HUDEP-2 (cell line): ENCODE measurements around the gene RBBP5.
A peak's percentile ranks its signal among the peaks of the same experiment; 100 is the strongest.

Experiments
- DNase-seq, 76 experiments: peaks; one replicate each; lab custom pipeline; 2025; ENCODE audit not compliant: unreplicated experiment in 76 of 76; lab: John Stamatoyannopoulos, UW

RBBP5 gene

GRCh38 chr1:205075642-205076155 is 46.1 kb downstream of the RBBP5 start:
- no peak for DNase-seq

GRCh38 chr1:205074513-205074912 is 47.3 kb downstream of the RBBP5 start:
- no peak for DNase-seq

DNA sequence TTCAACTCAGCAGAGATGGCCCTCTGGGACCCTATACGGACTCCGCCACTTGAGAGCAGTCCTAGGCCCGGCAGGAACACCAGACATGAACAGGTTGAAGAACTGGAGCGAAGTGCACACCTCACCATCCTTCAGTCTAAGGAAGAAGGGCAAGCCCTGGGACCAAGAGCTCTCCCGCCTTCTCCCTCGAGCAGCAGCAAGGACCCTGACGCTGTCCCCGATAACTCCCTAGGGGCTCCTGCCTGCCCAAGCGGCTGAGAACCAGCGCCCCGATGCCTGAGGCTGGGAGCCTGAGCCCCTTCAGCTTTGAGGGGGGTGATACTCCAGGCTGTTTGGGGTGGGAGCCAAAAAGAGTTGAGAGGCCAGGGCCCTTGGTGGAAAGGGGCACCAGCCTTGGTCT is 47.7 kb downstream of the RBBP5 start:
- no peak for DNase-seq

DNA sequence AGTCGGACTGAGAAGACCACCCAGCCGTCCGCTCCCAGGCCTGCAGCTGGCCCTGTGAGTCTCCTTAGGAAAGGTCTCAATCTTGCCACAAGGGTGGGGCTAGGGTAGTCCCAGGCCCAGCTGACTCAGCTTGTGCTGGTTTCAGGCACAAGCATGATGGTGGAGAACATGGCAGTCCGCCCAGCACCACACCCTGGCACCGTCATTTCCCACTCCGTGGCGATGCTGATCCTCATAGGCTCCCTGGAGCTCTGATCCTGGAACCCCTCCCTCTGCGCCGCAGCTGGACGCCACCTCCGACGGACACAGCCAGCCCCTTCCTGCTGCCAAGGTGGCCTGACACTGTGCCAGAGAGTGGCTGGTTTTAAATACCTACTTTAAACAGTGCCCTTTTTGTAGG is 48.3 kb downstream of the RBBP5 start:
- DNase-seq, result peak in 46 of 76 experiments; percentile 4 to 69 (median 36)

- DNase-seq, result no peak
Measured at GRCh38 chr1:205072881-205073280, 48.9 kb downstream of the RBBP5 start.

DNA sequence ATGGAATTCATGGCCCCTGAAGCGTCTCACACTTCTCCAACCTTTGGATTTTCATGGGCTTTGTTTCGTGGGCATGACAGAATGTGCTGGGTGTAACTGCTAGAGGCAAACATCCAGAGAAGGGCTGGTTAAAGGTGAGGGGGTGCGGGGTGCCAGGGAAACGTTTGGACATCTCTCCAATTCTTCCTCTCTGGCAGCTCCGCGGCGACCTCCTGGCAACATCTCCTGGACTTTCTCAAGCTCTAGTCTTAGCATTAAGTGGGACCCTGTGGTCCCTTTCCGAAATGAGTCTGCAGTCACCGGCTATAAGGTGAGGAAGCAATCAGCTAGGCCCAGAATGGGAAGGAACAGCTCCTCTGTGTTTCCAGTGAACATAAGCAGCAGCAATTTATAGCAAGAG is 49.5 kb downstream of the RBBP5 start:
- DNase-seq, result no peak

DNA sequence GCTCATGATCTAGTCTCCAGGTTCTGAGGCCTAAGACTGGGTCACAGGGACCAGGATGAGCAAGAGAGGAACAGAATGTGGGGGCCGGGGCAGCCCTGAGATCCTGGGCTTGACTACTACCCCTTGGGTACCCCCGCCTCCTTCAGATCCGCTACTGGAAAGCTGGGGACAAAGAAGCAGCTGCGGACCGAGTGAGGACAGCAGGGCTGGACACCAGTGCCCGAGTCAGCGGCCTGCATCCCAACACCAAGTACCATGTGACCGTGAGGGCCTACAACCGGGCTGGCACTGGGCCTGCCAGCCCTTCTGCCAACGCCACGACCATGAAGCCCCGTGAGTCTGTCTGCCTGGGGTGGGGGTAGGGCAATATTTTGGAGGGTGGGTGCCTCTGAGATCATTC is 50.0 kb downstream of the RBBP5 start:
- DNase-seq, result no peak

GRCh38 chr1:205071028-205071409 is 50.8 kb downstream of the RBBP5 start:
- no peak for DNase-seq

DNA sequence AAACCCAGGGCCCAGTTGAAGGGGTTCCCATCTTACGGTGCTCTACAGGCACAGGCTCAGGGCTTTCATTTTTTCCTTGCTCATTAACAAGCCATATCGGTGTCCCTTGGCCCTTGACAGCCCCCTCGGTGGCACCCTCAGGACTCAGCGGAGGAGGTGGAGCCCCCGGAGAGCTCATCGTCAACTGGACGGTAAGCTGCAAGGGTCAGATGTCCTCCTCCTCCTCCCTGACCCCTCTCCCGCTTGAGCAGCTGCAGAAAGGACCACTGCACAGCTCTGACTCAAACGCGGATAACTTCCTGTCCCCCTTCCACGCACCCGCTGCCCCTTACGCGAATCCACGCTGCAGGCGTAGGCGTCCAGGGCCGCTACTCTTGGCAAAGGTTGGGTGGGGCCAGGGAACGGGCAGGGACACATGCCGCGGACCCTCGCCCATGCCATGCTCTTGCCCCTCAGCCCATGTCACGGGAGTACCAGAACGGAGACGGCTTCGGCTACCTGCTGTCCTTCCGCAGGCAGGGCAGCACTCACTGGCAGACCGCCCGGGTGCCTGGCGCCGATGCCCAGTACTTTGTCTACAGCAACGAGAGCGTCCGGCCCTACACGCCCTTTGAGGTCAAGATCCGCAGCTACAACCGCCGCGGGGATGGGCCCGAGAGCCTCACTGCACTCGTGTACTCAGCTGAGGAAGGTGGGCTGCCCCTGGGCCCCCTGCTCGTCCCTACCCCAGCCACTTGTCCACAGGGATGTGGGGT is 52.2 kb downstream of the RBBP5 start:
- DNase-seq, result no peak

- DNase-seq, result no peak
Measured at GRCh38 chr1:205068457-205069040, 53.2 kb downstream of the RBBP5 start.

GRCh38 chr1:205068001-205068400 is 53.8 kb downstream of the RBBP5 start:
- DNase-seq, result no peak

DNA sequence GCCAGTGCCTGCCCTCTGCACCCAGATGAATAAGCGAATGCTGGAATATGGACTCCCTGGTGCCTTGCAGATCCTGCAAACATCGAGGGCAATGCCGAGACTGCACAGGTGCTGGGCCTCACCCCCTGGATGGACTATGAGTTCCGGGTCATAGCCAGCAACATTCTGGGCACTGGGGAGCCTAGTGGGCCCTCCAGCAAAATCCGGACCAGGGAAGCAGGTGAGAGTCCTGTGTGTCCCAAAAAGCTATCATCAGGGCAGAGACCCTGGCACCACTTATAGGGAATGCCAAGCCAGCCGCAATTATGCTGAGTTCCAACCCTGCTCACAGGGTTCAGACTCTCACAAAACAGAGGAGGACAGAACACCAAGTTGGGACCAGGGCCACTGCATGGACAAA is 54.7 kb downstream of the RBBP5 start:
- DNase-seq, result no peak

GRCh38 chr1:205066141-205066818 is 55.5 kb downstream of the RBBP5 start:
- DNase-seq, result peak in 66 of 76 experiments; percentile 7 to 80 (median 56)

DNA sequence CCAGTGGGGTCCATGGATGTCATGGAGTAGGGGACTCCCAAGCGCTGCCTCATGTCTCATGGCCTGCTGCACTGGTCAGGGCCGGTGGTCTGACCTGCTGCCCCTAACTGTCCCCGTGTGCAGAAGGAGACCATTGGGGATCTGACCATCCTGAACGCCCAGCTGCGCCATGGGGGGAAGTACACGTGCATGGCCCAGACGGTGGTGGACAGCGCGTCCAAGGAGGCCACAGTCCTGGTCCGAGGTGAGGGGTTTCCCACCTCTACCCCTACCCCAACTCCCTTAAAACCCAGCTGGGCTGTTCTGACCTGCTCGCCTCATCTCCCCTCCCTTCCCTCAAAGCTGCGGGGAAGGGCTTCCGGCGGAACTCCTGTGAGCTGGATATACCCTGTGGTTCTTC is 56.1 kb downstream of the RBBP5 start:
- DNase-seq, result no peak

DNA sequence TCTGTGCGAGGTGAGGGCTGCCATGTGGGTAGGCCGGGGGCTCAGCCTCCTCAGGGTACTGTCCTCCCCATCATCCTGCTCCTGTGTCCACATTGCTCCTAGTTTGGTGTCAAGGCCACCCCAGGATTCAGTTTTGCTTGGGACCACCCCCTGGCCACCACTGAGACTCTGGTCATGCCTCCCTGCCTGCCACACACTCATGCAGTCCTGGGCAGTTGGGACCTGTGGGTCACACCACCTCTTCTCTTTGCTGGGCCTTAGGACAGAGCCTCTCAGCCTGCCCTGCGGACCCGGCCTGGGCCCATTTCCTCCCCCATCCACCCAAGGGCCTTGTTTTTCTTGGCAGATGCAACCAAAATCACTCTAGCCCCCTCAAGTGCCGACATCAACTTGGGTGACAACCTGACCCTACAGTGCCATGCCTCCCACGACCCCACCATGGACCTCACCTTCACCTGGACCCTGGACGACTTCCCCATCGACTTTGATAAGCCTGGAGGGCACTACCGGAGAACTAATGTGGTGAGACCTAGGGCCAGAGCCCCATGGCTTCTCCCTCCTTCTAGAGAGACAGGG is 56.9 kb downstream of the RBBP5 start:
- no peak for DNase-seq

DNA sequence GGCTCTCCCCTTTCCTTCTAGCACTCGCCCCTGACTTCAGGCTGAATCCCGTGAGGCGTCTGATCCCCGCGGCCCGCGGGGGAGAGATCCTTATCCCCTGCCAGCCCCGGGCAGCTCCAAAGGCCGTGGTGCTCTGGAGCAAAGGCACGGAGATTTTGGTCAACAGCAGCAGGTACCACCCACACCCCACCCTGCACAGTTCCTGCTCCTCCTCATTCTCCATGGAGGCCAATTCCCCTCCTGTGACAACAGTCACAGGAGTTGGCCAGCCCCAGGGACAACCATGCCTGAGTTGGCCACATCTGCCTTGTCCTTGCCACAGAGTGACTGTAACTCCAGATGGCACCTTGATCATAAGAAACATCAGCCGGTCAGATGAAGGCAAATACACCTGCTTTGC is 57.5 kb downstream of the RBBP5 start:
- no peak for DNase-seq

- DNase-seq, result no peak
Measured at GRCh38 chr1:205062895-205063294, 58.9 kb downstream of the RBBP5 start.

DNA sequence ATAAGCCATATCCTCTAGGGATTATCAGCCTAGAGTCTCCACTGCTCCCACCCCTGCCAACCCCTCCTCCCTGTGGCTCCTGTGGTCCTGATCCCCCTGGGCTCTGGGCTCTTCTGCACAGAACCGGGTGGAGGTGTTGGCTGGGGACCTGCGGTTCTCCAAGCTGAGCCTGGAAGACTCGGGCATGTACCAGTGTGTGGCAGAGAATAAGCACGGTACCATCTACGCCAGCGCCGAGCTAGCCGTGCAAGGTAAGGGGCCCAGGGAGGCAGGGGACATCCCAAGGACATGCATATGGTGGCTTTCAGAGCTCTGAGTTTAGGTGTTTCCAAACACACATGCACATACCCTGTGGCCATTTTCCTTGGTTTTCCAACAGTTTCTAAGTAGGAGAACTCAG is 59.5 kb downstream of the RBBP5 start:
- DNase-seq, result no peak

DNA sequence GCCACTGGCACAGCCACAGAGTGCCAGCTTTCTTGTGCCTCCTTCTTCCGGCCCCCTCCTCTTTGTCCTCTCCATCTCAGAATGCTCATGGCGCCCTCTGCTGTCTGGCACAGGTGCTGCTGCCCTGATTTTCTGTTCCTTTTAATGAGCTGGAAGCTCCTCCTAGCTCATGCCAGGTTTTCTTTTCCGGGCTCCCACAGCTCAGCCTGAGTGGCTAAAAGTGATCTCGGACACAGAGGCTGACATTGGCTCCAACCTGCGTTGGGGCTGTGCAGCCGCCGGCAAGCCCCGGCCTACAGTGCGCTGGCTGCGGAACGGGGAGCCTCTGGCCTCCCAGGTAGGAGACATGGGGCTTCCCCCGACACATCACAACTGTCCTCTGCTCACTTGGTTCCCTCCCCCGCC is 60.1 kb downstream of the RBBP5 start:
- peak in 53 of 76 experiments; percentile 7 to 72 (median 39) for DNase-seq

DNA sequence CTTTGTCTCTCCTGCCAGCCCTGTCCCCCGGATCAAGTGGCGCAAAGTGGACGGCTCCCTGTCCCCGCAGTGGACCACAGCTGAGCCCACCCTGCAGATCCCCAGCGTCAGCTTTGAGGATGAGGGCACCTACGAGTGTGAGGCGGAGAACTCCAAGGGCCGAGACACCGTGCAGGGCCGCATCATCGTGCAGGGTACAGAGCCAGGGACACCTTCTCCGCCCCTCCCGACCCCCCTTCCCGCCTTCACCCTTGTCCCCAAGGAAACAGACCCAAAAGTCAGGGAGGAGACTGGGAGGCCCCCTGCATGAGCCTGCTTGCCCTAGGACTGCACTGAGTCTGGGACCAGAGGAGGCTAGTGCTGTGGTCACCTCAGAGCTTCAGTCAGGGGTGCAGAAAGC is 60.6 kb downstream of the RBBP5 start:
- no peak for DNase-seq

GRCh38 chr1:205060746-205061145 is 61.0 kb downstream of the RBBP5 start:
- no peak for DNase-seq
